GM12892 (cell line): ENCODE results near the gene TCF23.

ENCODE experiments used
- DNase-seq: peaks from one replicate; pipeline ENCODE4 v3.0.0; 2011; ENCODE audit not compliant: insufficient read length
- FAIRE-seq: peaks from 2 replicates; lab custom pipeline; 2011; peaks lifted over from hg19 to GRCh38; lab: Jason Lieb, UNC
- POLR2A ChIP-seq: IDR thresholded peaks from 2 replicates; pipeline ENCODE4 v1.6.1; 2011; ENCODE audit warnings: low read depth, low read length, control low read depth
- POLR2AphosphoS5 ChIP-seq: IDR thresholded peaks from 2 replicates; pipeline ENCODE4 v1.6.1; 2011; ENCODE audit warnings: low read depth, low read length, control low read depth
- TAF1 ChIP-seq: IDR thresholded peaks from 2 replicates; pipeline ENCODE4 v1.6.1; 2011; ENCODE audit warnings: low read depth, mild to moderate bottlenecking, control low read depth, low read length, borderline replicate concordance

Gene TCF23

GRCh38 chr2:27202854-27203253 lies 54.0 kb downstream of the TCF23 start:
- TF ChIP-seq POLR2AphosphoS5 (no peak), POLR2A (no peak), TAF1 (no peak)
- FAIRE-seq (no peak), DNase-seq (no peak)

GRCh38 chr2:27203741-27204140 lies 54.9 kb downstream of the TCF23 start:
- DNase-seq (no peak), FAIRE-seq (no peak)
- no peak for TF ChIP-seq POLR2AphosphoS5
- TF ChIP-seq POLR2A = no peak
- no peak for TF ChIP-seq TAF1

- DNase-seq = no peak
- TF ChIP-seq POLR2AphosphoS5 = no peak
- TF ChIP-seq POLR2A = no peak
- TF ChIP-seq TAF1 = no peak
- no peak for FAIRE-seq
Observed at GRCh38 chr2:27204566-27204965, 55.8 kb downstream of the TCF23 start.

GRCh38 chr2:27205206-27205605 lies 56.4 kb downstream of the TCF23 start:
- TF ChIP-seq POLR2AphosphoS5 (no peak), POLR2A (no peak), TAF1 (no peak)
- DNase-seq (no peak), FAIRE-seq (no peak)

GRCh38 chr2:27206346-27206745 lies 57.5 kb downstream of the TCF23 start:
- DNase-seq = no peak
- no peak for TF ChIP-seq TAF1
- no peak for TF ChIP-seq POLR2AphosphoS5
- TF ChIP-seq POLR2A = no peak
- FAIRE-seq = no peak
